GM12878 (cell line): ENCODE results near the gene NUP93.

Experiments used
- CTCF ChIP-seq, 3 experiments: IDR thresholded peaks in 2 of 3; conservative IDR thresholded peaks in 1 of 3; 2 replicates each; pipeline ENCODE4 v1.5.1; 2011; ENCODE audit warnings: low read depth in 3 of 3, low read length in 3 of 3, mild to moderate bottlenecking in 3 of 3, control low read depth in 2 of 3, moderate library complexity in 2 of 3, inconsistent platforms in 1 of 3, mixed read lengths in 1 of 3; ENCODE audit not compliant: control insufficient read depth in 2 of 3, insufficient read depth in 1 of 3; ENCODE audit errors: extremely low read depth in 1 of 3
- EP300 ChIP-seq, 2 experiments: fragments of 150-350 bp in 1 of 2; IDR thresholded peaks; 2 replicates each; pipeline ENCODE4 v1.6.1; 2011 to 2012; ENCODE audit warnings: low read depth in 2 of 2, low read length in 2 of 2, borderline replicate concordance in 1 of 2, improper control_type of control experiment in 1 of 2, inconsistent platforms in 1 of 2; ENCODE audit not compliant: control insufficient read depth in 1 of 2
- EZH2 ChIP-seq: IDR thresholded peaks from 2 replicates; pipeline ENCODE4 v1.6.1; 2012; ENCODE audit warnings: low read depth, mild to moderate bottlenecking, control low read depth, inconsistent platforms, low read length, borderline replicate concordance; ENCODE audit not compliant: control insufficient read depth
- POLR2AphosphoS5 ChIP-seq: IDR thresholded peaks from 2 replicates; pipeline ENCODE4 v1.6.1; 2011; ENCODE audit warnings: mild to moderate bottlenecking, low read length, inconsistent platforms
- TAF1 ChIP-seq: IDR thresholded peaks from 2 replicates; pipeline ENCODE4 v1.6.1; 2011; ENCODE audit warnings: mild to moderate bottlenecking, low read depth, low read length, borderline replicate concordance
- TF ChIP-seq, protein P1 (sequence below): fragments of 450-650 bp; IDR thresholded peaks from 2 replicates; pipeline ENCODE4 v1.6.1; 2018; ENCODE audit warnings: mild to moderate bottlenecking, low read depth, moderate library complexity; ENCODE audit not compliant: partially characterized antibody

GRCh38 chr16:56856876-56857447, 127.0 kb downstream of the NUP93 start:
- TF ChIP-seq CTCF (IDR thresholded peaks at IDR 0.05 in 2 of 3, conservative IDR thresholded peaks at IDR 0.05 in 1 of 3; ENCODE audit: control insufficient read depth in 2 of 3, extremely low read depth in 1 of 3, insufficient read depth in 1 of 3, low read depth in 3 of 3, low read length in 3 of 3) (no peak), EZH2 (no peak), POLR2AphosphoS5 (no peak), EP300 (IDR thresholded peaks at IDR 0.05; ENCODE audit: borderline replicate concordance in 1 of 2, control insufficient read depth in 1 of 2, low read depth in 2 of 2, low read length in 2 of 2) (no peak), TAF1 (no peak)
- TF ChIP-seq, protein P1, sequence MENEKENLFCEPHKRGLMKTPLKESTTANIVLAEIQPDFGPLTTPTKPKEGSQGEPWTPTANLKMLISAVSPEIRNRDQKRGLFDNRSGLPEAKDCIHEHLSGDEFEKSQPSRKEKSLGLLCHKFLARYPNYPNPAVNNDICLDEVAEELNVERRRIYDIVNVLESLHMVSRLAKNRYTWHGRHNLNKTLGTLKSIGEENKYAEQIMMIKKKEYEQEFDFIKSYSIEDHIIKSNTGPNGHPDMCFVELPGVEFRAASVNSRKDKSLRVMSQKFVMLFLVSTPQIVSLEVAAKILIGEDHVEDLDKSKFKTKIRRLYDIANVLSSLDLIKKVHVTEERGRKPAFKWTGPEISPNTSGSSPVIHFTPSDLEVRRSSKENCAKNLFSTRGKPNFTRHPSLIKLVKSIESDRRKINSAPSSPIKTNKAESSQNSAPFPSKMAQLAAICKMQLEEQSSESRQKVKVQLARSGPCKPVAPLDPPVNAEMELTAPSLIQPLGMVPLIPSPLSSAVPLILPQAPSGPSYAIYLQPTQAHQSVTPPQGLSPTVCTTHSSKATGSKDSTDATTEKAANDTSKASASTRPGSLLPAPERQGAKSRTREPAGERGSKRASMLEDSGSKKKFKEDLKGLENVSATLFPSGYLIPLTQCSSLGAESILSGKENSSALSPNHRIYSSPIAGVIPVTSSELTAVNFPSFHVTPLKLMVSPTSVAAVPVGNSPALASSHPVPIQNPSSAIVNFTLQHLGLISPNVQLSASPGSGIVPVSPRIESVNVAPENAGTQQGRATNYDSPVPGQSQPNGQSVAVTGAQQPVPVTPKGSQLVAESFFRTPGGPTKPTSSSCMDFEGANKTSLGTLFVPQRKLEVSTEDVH: no peak
